IMR-90 (cell line): Measurements from ENCODE around the gene GNGT1. TPM values are rescaled to one million over a fixed set of nuclear protein-coding genes. Genes with fewer than 3 reads are reported as not detected.
A peak's percentile ranks its signal among the peaks of the same experiment; 100 is the strongest.

ENCODE experiments used
- ATAC-seq: fragments of 200-7000 bp; cut with Tn5 transposase; 2 replicates; pipeline ENCODE4 v1.9.1; 2020; ENCODE audit warnings: low read depth, mild to moderate bottlenecking, moderate library complexity
- BruUV-seq: library from RNA; stranded (reverse); fragments of 400-500 nt; replicated peaks from 2 replicates; lab custom pipeline; 2021; lab: Mats Ljungman, UMichigan
- CTCF ChIA-PET: fragments of 300-600 bp; formaldehyde crosslinking; extraction: SDS; loops from one replicate; lab custom pipeline; 2021; ENCODE audit warnings: antibody characterized with exemption; lab: Yijun Ruan, JAX
- POLR2A ChIA-PET: fragments of 300-600 bp; sonication (Branson Sonifier 250); formaldehyde crosslinking; loops from one replicate; lab custom pipeline; 2022; ENCODE audit warnings: antibody characterized with exemption; ENCODE audit not compliant: unreplicated experiment; lab: Charles Lee
- DNase-seq: peaks from one replicate; pipeline ENCODE4 v3.0.0; 2013
- H2AFZ ChIP-seq: replicated peaks from 2 replicates; pipeline ENCODE3; 2013; ENCODE audit warnings: low read length, mild to moderate bottlenecking; ENCODE audit not compliant: poor library complexity
- H2AK5ac ChIP-seq: 2 replicates; pipeline ENCODE4 v1.6.1; 2013; ENCODE audit warnings: low read depth, low read length, inconsistent platforms
- H2AK9ac ChIP-seq: replicated peaks from 2 replicates; pipeline ENCODE3; 2013; ENCODE audit warnings: mild to moderate bottlenecking, low read depth, low read length, moderate library complexity; ENCODE audit not compliant: poor library complexity
- H2BK120ac ChIP-seq: 2 replicates; pipeline ENCODE4 v1.6.1; 2013; ENCODE audit warnings: low read depth, low read length, inconsistent platforms
- H2BK15ac ChIP-seq: 3 replicates; pipeline ENCODE4 v1.6.1; 2013; ENCODE audit warnings: low read depth, low read length, inconsistent platforms
- H2BK20ac ChIP-seq: 2 replicates; pipeline ENCODE4 v1.6.1; 2013; ENCODE audit warnings: low read depth, mild to moderate bottlenecking, inconsistent platforms, low read length, moderate library complexity
- H2BK5ac ChIP-seq: 2 replicates; pipeline ENCODE4 v1.6.1; 2013; ENCODE audit warnings: mild to moderate bottlenecking, low read depth, low read length, inconsistent platforms; ENCODE audit not compliant: poor library complexity, severe bottlenecking
- H3K14ac ChIP-seq: replicated peaks from 2 replicates; pipeline ENCODE4 v1.6.1; 2013; ENCODE audit warnings: low read depth, low read length, inconsistent platforms
- H3K18ac ChIP-seq: 2 replicates; pipeline ENCODE4 v1.6.1; 2013; ENCODE audit warnings: low read depth, low read length, control low read depth
- H3K23ac ChIP-seq: 2 replicates; pipeline ENCODE4 v1.6.1; 2013; ENCODE audit warnings: low read depth, low read length, inconsistent platforms
- H3K27ac ChIP-seq: 2 replicates; pipeline ENCODE4 v1.5.1; 2013; ENCODE audit warnings: mild to moderate bottlenecking, control low read depth, low read length; ENCODE audit not compliant: insufficient read depth
- H3K27me3 ChIP-seq: 2 replicates; pipeline ENCODE4 v1.6.1; 2013; ENCODE audit warnings: low read length; ENCODE audit not compliant: control insufficient read depth, insufficient read depth
- H3K36me3 ChIP-seq: 2 replicates; pipeline ENCODE4 v1.6.1; 2013; ENCODE audit warnings: low read length, mixed read lengths; ENCODE audit not compliant: control insufficient read depth, insufficient read depth
- H3K4ac ChIP-seq: 2 replicates; pipeline ENCODE4 v1.6.1; 2013; ENCODE audit warnings: low read depth, low read length, inconsistent platforms
- H3K4me1 ChIP-seq: 2 replicates; pipeline ENCODE4 v1.6.1; 2013; ENCODE audit warnings: low read length, mixed read lengths; ENCODE audit not compliant: control insufficient read depth, insufficient read depth
- H3K4me2 ChIP-seq: 2 replicates; pipeline ENCODE4 v1.6.1; 2013; ENCODE audit warnings: low read depth, mild to moderate bottlenecking, control low read depth, low read length, moderate library complexity
- H3K4me3 ChIP-seq: 2 replicates; pipeline ENCODE4 v1.5.1; 2013; ENCODE audit warnings: low read depth, mild to moderate bottlenecking, control low read depth, low read length, moderate library complexity; ENCODE audit not compliant: insufficient read depth
- H3K56ac ChIP-seq: 2 replicates; pipeline ENCODE4 v1.6.1; 2013; ENCODE audit warnings: low read length, inconsistent platforms; ENCODE audit not compliant: insufficient read depth; ENCODE audit errors: extremely low read depth
- H3K79me1 ChIP-seq, 2 experiments: 2 replicates each; pipeline ENCODE4 v1.6.1; 2013; ENCODE audit warnings: low read length in 2 of 2, inconsistent platforms in 1 of 2, low read depth in 1 of 2
- H3K9ac ChIP-seq: 2 replicates; pipeline ENCODE4 v1.6.1; 2013; ENCODE audit warnings: low read depth, low read length, control low read depth
- H3K9me1 ChIP-seq: 2 replicates; pipeline ENCODE4 v1.6.1; 2013; ENCODE audit warnings: low read length, inconsistent platforms; ENCODE audit not compliant: insufficient read depth
- H3K9me3 ChIP-seq: 2 replicates; pipeline ENCODE4 v1.6.1; 2013; ENCODE audit warnings: low read length; ENCODE audit not compliant: control insufficient read depth, insufficient read depth
- H4K20me1 ChIP-seq: 2 replicates; pipeline ENCODE4 v1.6.1; 2013; ENCODE audit warnings: low read length, inconsistent platforms; ENCODE audit not compliant: insufficient read depth
- H4K5ac ChIP-seq: 2 replicates; pipeline ENCODE4 v1.6.1; 2013; ENCODE audit warnings: mild to moderate bottlenecking, low read depth, low read length, control low read depth
- H4K8ac ChIP-seq, 2 experiments: 2 replicates each; pipeline ENCODE4 v1.6.1; 2013; ENCODE audit warnings: low read depth in 2 of 2, low read length in 2 of 2, control low read depth in 1 of 2, inconsistent platforms in 1 of 2
- H4K91ac ChIP-seq: 2 replicates; pipeline ENCODE4 v1.6.1; 2013; ENCODE audit warnings: low read depth, low read length, inconsistent platforms; ENCODE audit not compliant: insufficient read depth
- CEBPB ChIP-seq: IDR thresholded peaks from 2 replicates; pipeline ENCODE4 v1.6.1; 2012; ENCODE audit warnings: low read depth, low read length, improper control_type of control experiment
- RFX5 ChIP-seq: IDR thresholded peaks from 2 replicates; pipeline ENCODE4 v1.8.0; 2012; ENCODE audit warnings: low read depth, mild to moderate bottlenecking, low read length, moderate library complexity
- WGBS, 2 experiments: methylation state at CpG; one replicate each; pipeline versions ENCODE4 v1.1.5 to v1.1.7; 2013; ENCODE audit warnings: missing lambda C conversion rate in 2 of 2; ENCODE audit not compliant: insufficient read length in 1 of 2; ENCODE audit errors: extremely low coverage in 2 of 2; 5-methylcytosine and 5-hydroxymethylcytosine counted together
- dilution Hi-C: fragments of 300-500 bp; cut with HindIII; formaldehyde crosslinking; loops from one replicate; pipeline ENCODE4 v1.14.3; 2018; ENCODE audit warnings: low sequenced_read_pairs; ENCODE audit not compliant: unreplicated experiment
- in situ Hi-C: fragments of 300-500 bp; cut with MboI; formaldehyde crosslinking; loops from 3 replicates; pipeline ENCODE4 v1.14.3; 2019; ENCODE audit warnings: low sequenced_read_pairs, inconsistent platforms, mixed read lengths
- intact Hi-C: fragments of 100-400 bp; cut with micrococcal nuclease; formaldehyde crosslinking; loops from 2 replicates; pipeline ENCODE4 v1.10.0; 2022
- polyA plus RNA-seq, 3 experiments: library from polyadenylated mRNA; depleted of rRNA; stranded (reverse); fragments of >200 nt; gene quantifications; 2 replicates each; pipeline ENCODE4 v1.2.3, GENCODE V29; 2012; ENCODE audit warnings: low replicate concordance in 1 of 3
- total RNA-seq: library from RNA; depleted of rRNA; stranded (reverse); fragments of >200 nt; gene quantifications from 2 replicates; pipeline ENCODE4 v1.2.3, GENCODE V29; 2012

Gene GNGT1
- total and polyA plus RNA-seq, 2 of the 4 experiments (the other 2 are of a cell fraction): not detected

DNA sequence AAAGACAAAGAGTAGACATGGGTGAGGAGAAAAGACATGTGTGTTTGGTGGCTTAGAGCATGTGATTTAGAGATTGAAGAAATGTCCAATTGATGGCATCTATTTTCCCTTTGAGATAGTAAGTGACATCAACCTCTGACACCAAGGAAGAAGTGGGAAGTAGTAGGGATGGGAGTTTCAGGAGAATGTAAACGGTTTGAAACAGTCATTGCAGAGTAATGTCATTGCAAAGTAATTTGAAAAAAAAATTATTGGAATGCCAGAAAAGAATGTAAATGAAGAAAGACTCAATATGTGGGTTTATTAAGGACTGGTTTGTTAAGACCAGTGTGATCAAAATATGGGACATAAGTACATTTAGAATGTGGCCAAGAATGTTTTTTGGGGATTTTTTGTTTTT is 41.7 kb downstream of the GNGT1 start:
- peak overlapping the region; percentile 100 for H2AK5ac ChIP-seq
- H4K8ac ChIP-seq: peak overlapping the region; percentile 94 to 98
- dilution Hi-C loops: no loop called here
- peaks cover 17% of the 10 kb centered on the region for H3K4me1 ChIP-seq
- H2AFZ ChIP-seq: peak overlapping the region; percentile 54
- ChIA-PET POLR2A (no interaction called here), CTCF (interaction anchor here (0.7 kb wide), 1 partner anchor 320 kb away, joined by 3 read pairs; no protein-coding TSS in a partner anchor)
- WGBS, 2 experiments: no CpG with 5 or more reads among the region's 1 CpG
- peak overlapping the region; percentile 94; the same call in 1 of the 2 replicates for H3K23ac ChIP-seq
- peak overlapping the region; percentile 97 for H2BK120ac ChIP-seq
- H3K27ac ChIP-seq: peak overlapping the region; percentile 99
- peak overlapping the region; percentile 99 for H2BK5ac ChIP-seq
- H4K20me1 ChIP-seq: no peaks in the 10 kb centered on the region
- ATAC-seq (peak; percentile 74), DNase-seq (peak; percentile 76)
- peak overlapping the region; percentile 98; the same call in 2 of the 3 replicates for H2BK15ac ChIP-seq
- H3K14ac ChIP-seq: peak overlapping the region; percentile 80
- in situ Hi-C loops: no loop called here
- H2BK20ac ChIP-seq: peak overlapping the region; percentile 97
- H3K4me3 ChIP-seq: no peak overlapping the region
- H3K27me3 ChIP-seq: no peaks in the 10 kb centered on the region
- intact Hi-C loops: no loop called here
- H2AK9ac ChIP-seq: peak overlapping the region; percentile 77
- H3K56ac ChIP-seq: peak overlapping the region; percentile 75; the same call in 1 of the 2 replicates
- H3K79me1 ChIP-seq: no peaks in the 10 kb centered on the region
- peak overlapping the region; percentile 60; the same call in 1 of the 2 replicates for H3K4me2 ChIP-seq
- peak overlapping the region; percentile 98 for H3K4ac ChIP-seq
- H3K18ac ChIP-seq: peak overlapping the region; percentile 100; the same call in 1 of the 2 replicates
- no peaks in the 10 kb centered on the region for H3K36me3 ChIP-seq
- BruUV-seq: no TSS peak
- no peaks in the 10 kb centered on the region for H3K9me3 ChIP-seq
- TF ChIP-seq RFX5 (no peak), CEBPB (peak; percentile 31; the same call in 1 of the 2 replicates)
- H3K9me1 ChIP-seq: peaks cover 2% of the 10 kb centered on the region
- H4K5ac ChIP-seq: peak overlapping the region; percentile 100
- H4K91ac ChIP-seq: peak overlapping the region; percentile 99
- peak overlapping the region; percentile 38; the same call in 1 of the 2 replicates for H3K9ac ChIP-seq
